DOHH2 (cell line): ENCODE data around the gene NLK.

ENCODE experiments used
- EZH2phosphoT487 ChIP-seq: fragments of 200-600 bp; sonication (generic); IDR thresholded peaks from 2 replicates; pipeline ENCODE4 v1.6.1; 2017; ENCODE audit warnings: borderline replicate concordance, mild to moderate bottlenecking, antibody characterized with exemption, low read length, moderate library complexity, mixed read lengths
- TF ChIP-seq, protein P1 (sequence below): fragments of 200-600 bp; sonication (generic); IDR thresholded peaks from one replicate; pipeline ENCODE4 v1.5.1; 2014; ENCODE audit warnings: antibody characterized with exemption, mild to moderate bottlenecking, low read depth, low read length; ENCODE audit not compliant: poor library complexity, severe bottlenecking

DNA sequence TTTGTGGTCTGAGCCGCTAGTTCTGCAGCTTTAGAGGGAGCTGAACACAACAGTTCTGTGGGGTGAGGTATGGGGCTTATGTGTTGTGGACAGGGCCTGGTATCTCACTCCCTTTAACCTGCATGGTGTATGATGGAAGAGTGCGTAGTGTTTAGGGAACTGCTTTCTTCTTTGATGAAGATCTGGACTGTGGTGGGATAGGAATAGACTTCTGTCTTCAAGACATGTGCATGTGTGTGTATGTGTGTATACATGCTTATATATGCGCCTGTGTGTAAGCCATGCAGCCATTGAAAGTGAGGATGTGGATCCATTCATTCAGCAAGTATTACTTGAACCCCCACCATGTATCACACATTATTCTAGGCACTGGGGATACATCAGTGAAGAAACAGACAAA is 161.8 kb downstream of the NLK start:
- no peak for TF ChIP-seq EZH2phosphoT487
- TF ChIP-seq, protein P1, sequence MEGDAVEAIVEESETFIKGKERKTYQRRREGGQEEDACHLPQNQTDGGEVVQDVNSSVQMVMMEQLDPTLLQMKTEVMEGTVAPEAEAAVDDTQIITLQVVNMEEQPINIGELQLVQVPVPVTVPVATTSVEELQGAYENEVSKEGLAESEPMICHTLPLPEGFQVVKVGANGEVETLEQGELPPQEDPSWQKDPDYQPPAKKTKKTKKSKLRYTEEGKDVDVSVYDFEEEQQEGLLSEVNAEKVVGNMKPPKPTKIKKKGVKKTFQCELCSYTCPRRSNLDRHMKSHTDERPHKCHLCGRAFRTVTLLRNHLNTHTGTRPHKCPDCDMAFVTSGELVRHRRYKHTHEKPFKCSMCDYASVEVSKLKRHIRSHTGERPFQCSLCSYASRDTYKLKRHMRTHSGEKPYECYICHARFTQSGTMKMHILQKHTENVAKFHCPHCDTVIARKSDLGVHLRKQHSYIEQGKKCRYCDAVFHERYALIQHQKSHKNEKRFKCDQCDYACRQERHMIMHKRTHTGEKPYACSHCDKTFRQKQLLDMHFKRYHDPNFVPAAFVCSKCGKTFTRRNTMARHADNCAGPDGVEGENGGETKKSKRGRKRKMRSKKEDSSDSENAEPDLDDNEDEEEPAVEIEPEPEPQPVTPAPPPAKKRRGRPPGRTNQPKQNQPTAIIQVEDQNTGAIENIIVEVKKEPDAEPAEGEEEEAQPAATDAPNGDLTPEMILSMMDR: no peak
